ENCODE results near the gene LAD1.

Gene LAD1

DNA sequence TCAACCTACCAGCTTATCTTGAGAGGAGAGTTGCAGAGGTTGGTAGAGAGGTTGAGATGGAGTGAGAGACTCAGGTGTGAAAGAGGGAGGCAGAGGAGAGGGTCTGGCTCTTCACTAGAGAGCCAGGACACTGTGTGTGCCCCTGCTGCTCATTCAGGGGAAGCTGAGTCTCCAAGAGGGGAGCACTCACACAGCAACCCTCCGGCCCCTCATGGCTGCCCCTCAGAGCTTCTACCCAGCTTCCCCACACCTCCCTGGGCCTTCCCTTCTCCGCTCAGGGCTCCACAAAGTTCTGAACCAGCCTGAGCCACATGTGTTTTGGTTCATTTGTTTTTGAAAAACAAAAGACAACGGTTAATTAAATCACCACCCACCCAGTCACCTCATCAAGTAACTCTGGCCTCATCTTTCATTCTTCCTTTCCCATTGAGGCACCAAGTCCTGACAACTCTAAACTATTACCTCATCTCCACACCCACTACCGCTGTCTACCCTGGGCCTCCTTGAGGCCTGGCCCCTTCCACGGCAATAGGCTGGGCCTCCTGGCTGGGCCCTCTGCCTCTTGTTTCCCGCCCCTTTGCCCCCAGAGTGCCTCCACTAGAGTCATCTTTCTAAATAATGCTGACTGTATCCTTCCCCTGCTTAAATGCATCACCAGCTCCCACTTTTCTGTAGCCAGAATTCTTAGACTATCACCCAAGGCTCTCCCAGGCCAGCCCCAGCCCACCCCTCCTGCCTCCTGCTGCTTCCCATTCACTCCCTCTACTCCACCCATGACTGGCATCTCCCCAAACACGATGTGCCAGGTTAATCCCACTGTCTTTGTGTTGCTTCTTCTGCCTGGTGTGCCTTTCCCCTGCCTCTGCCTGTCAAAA, 54.7 kb downstream of the LAD1 start:
- no peak for DNase-seq

DNA sequence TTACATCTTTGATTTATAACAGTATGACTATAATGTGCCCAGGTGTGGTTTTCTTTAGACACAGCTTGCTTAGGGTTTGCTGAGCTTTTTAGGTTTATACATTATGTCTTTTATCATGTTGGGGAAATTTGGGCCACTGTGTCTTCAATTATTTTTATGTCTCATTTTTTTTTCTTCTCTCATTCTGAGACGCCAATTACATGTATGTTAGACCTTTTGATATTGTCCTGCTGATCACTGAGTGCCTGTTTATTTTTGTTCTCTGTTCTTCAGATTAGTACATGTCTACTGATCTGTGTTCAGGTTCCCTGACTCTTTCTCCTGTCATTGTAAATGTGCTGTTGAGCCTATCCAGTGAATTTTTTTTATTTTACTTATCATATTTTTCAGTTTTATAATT, 57.7 kb downstream of the LAD1 start:
- DNase-seq = no peak

DNA sequence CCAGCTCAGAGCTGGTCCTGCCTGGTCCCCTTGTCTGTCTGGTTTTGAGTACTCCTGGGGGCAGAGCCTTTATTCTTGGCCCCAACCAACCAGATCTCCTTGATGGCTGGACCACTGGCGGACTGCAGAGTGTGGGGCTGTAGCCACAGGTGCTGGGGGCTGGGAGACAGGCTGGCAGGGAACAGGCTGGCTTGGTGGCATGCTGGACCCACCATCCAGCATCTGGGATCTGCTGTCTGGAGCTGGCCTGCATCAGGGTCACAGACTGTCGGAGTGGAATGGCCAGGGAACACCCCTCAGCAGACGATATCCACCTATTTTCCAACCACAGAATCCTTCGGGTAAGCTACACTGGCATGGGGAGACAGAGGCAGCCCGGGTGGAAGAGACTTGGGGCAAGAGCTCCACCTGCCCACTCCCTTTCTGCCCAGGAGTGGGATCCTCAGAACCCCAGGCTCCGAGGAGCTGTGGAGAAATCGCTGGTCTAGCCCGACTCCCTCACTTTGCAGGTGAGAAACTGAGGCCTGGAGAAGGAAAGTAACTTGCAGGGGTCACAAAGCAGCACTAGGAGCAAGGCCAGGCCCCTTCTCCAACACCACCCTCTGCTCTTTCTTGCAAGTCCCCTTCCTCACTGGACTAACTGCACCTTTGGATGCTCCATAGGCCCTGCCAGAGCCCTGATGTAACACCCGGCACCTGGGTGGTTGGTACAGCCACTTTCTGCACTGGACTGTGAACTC, 62.2 kb downstream of the LAD1 start:
- DNase-seq = no peak

DNA sequence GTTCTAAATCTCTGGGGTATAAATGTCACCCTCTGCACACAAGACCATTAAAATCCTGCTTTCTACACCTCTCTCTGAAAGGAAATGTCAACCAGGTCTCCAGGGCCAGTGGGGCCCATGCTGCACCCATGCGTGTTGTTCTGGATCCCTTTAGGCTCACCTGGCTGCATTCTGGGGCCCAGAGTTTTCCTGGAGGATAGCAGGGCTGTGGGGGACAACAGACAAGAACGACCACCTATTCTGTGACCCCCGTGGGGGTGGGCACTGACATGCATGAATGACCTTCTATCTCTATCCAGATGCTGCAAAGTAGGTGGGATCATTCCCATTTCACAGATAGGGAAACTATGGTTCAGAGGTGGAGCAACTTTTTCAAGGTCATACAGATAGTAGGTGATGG, 63.2 kb downstream of the LAD1 start:
- DNase-seq = no peak

DNA sequence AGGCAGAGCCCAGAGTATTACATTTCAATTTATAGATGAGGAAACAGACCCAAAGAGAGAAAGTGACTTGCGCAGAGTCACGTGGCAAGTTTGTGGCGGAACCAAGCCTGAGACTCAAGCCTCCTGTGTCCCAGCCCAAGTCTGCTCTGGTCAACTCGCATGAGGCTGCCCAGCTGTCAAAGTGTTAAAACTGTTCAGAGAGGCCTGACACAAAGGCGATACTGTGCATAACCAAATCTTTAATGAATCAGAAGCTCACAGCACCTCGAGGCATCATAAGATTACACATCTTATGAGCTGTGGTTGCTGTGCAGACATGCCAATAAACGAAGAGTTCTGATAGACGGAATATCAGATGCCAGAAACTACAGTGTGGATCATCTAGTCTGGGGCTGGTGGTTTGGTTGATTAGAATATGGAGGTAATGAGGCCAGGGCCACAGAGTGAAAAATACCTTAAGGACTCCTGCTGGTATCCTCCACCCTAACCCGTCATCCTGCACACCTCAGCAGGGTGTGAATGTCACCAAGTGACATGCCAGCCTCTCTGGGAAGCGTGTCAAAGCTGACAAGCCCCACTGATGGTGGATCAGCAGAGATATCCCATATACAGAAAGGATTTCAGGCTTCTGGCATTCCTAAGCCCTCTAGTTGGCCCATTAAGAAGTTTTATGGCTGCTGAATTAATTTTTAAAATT, 63.8 kb downstream of the LAD1 start:
- no peak for DNase-seq

DNA sequence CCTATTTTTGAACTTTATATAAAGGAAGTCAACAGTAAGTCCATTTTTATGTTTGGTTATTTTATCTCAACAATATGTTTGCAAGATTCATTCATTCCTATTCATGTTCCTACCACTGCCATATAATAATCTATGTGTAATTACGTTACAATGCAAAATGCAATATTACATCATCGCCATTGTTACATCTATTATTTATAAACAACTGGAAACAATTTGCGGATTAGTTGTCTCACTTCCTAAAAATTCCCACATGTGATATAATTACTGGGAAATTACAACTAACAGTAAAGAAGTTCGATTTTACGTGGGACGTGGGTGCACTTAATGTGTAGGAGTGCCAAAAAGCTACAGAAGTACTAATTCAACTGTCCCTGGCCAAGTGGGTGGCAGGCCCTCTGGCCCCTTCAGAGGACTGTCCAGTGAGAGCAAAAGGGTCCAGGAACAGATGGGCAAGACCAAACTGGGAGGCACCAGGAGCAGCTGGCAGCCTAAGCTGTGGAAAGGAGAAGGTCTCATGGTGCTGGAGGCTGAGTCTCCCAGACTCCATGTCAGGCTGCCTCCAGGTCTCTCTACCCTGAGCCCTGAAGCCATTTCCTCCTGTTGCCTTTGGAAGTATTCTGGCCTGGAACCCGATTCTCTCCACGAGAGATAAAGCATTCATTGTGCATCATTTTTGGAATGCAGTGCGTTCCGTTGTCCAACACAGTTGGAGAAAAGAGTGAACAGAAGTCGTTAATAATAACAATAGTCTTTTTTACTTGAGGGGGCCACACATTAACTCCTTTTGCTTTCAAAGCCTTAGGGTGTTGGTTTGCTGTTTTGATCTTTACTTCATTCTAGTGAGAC, 64.6 kb downstream of the LAD1 start:
- DNase-seq = no peak

DNA sequence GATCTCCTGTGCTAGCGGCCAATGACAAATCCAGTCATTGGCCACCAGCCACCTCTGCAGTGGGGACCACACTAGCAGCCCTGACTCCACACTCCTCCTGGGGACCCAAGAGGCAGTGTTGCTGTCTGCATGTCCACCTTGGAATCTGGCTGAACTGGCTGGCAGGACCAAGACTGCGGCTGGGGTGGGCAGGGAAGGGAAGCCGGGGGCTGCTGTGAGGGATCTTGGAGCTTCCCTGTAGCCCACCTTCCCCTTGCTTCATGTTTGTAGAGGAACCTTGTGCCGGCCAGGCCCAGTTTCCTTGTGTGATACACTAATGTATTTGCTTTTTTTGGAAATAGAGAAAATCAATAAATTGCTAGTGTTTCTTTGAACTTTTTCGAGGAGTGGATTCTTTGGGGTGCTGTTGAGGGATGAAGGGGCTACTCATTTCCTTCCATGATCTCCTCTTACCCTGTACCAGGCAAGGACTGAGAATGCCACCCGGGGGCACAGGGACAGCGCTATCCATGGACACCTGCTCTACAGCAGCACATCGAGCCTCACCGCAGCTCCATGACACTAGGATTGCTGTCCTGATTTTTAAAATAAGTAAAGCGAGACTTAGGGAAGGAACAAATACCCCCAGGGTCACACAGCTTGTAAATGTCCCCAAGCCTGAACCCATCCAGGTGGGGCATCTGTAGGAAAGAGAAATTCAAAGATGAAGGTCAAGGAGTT, 66.3 kb downstream of the LAD1 start:
- no peak for DNase-seq

DNA sequence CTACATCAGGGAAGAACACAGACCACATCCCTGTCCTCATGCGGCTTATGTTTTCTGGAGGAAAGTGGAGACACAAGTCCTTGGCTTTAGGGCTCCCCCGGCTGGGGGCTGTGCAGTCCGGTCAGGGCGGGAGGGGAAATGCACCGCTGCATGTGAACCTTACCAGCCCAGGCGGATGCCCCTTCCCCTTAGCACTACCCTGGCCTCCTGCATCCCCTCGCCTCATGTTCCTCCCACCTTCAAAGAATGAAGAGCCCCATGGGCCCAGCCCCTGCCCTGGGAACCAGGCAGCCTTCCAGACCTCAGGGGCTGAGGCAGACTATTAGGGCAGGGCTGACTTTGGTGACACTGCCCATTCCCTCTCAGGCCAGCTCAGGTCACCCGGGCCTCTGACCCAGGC, 67.1 kb downstream of the LAD1 start:
- no peak for DNase-seq

DNA sequence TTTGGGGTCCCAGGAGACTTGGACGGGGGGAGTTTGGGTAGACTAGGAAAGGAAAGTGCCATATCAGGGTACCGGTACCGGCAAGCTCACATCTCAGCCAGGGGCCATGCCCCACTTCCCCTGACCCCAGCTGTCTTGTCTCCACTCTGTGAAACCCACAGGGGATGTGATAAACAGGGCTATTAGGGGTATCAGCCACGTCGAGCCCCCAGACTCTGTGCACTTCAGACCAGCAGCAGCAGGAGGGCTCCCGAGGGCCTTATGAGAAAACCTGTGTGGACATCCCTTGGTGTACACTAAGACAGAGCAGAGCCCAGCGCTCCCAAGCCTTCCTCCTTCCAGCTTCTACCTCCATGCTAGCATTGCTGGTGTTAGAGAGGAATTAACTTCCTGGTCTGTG, 68.0 kb downstream of the LAD1 start:
- no peak for DNase-seq

Data from RPMI8226 (cell line).